Large intestine (tissue), 3 donors: ENCODE data around the gene ARHGEF33. TPM values are rescaled to one million over a fixed set of nuclear protein-coding genes. Genes with fewer than 3 reads are reported as not detected.

Experiments used
- DNase-seq, 2 donors: peaks; one replicate each; pipeline versions ENCODE4 v3.0.0 to v3.0.0-alpha.2; 2013
- H3K27ac ChIP-seq: one replicate; pipeline ENCODE4 v1.5.1; 2013; ENCODE audit warnings: low read length
- H3K27me3 ChIP-seq: 2 replicates; pipeline ENCODE4 v1.6.1; 2013; ENCODE audit warnings: low read length; ENCODE audit not compliant: control insufficient read depth, insufficient read depth
- H3K36me3 ChIP-seq: 2 replicates; pipeline ENCODE4 v1.6.1; 2013; ENCODE audit warnings: low read length; ENCODE audit not compliant: control insufficient read depth, insufficient read depth
- H3K4me1 ChIP-seq: one replicate; pipeline ENCODE4 v1.6.1; 2013; ENCODE audit warnings: low read length; ENCODE audit not compliant: control insufficient read depth, insufficient read depth
- H3K4me3 ChIP-seq: one replicate; pipeline ENCODE4 v1.5.1; 2013; ENCODE audit warnings: low read length
- H3K9me3 ChIP-seq: one replicate; pipeline ENCODE4 v1.6.1; 2013; ENCODE audit warnings: mild to moderate bottlenecking, low read depth, low read length, moderate library complexity; ENCODE audit not compliant: control insufficient read depth
- WGBS: methylation state at CpG from one replicate; pipeline ENCODE4 v1.1.5; 2013; ENCODE audit warnings: low lambda C conversion rate; ENCODE audit not compliant: insufficient coverage; 5-methylcytosine and 5-hydroxymethylcytosine counted together
- polyA plus RNA-seq: library from polyadenylated mRNA; unstranded; fragments of 120-200 nt; gene quantifications from one replicate; pipeline ENCODE4 v1.2.1, GENCODE V29; 2013

The ARHGEF33 gene
- polyA plus RNA-seq, 1 donor = 0.87 TPM

GRCh38 chr2:38978296-38978903 is 88.7 kb downstream of the ARHGEF33 start:
- Histone ChIP-seq H3K4me1 (peaks cover 5% of the 10 kb centered on the region), H3K27ac (no peak overlapping the region), H3K27me3 (no peaks in the 10 kb centered on the region), H3K9me3 (no peaks in the 10 kb centered on the region), H3K4me3 (no peak overlapping the region), H3K36me3 (peaks cover 3% of the 10 kb centered on the region)
- WGBS = 78% methylated on average over 3 of the region's 5 CpGs
- DNase-seq = no peak

GRCh38 chr2:38978908-38979307 is 89.2 kb downstream of the ARHGEF33 start:
- no peak for DNase-seq
- Histone ChIP-seq H3K27ac (no peak overlapping the region), H3K27me3 (no peaks in the 10 kb centered on the region), H3K36me3 (peaks cover 6% of the 10 kb centered on the region), H3K4me1 (peaks cover 5% of the 10 kb centered on the region), H3K9me3 (no peaks in the 10 kb centered on the region), H3K4me3 (no peak overlapping the region)
- no CpG with 5 or more reads among the region's 3 CpGs for WGBS

- Histone ChIP-seq H3K9me3 (no peaks in the 10 kb centered on the region), H3K36me3 (peaks cover 19% of the 10 kb centered on the region), H3K27me3 (no peaks in the 10 kb centered on the region), H3K4me3 (no peak overlapping the region), H3K27ac (no peak overlapping the region), H3K4me1 (peaks cover 5% of the 10 kb centered on the region)
- 20% methylated on average over 1 of the region's 3 CpGs for WGBS
- peak in 1 of 2 donors; percentile 24 for DNase-seq
Observed at GRCh38 chr2:38981003-38981669, 91.5 kb downstream of the ARHGEF33 start.

- H3K36me3 ChIP-seq = peaks cover 23% of the 10 kb centered on the region
- DNase-seq = peak in 1 of 2 donors; percentile 31
- H3K27me3 ChIP-seq = no peaks in the 10 kb centered on the region
- peaks cover 5% of the 10 kb centered on the region for H3K4me1 ChIP-seq
- H3K9me3 ChIP-seq = no peaks in the 10 kb centered on the region
- WGBS = 85% methylated on average over 4 of the region's 8 CpGs
- no peak overlapping the region for H3K27ac ChIP-seq
- H3K4me3 ChIP-seq = no peak overlapping the region
Observed at GRCh38 chr2:38981670-38982357, 92.1 kb downstream of the ARHGEF33 start.

- no peak for DNase-seq
- peaks cover 26% of the 10 kb centered on the region for H3K36me3 ChIP-seq
- H3K27ac ChIP-seq = no peak overlapping the region
- H3K27me3 ChIP-seq = no peaks in the 10 kb centered on the region
- no peaks in the 10 kb centered on the region for H3K9me3 ChIP-seq
- peaks cover 5% of the 10 kb centered on the region for H3K4me1 ChIP-seq
- H3K4me3 ChIP-seq = no peak overlapping the region
- no CpG with 5 or more reads among the region's 1 CpG for WGBS
Observed at GRCh38 chr2:38982498-38982897, 92.8 kb downstream of the ARHGEF33 start.

- Histone ChIP-seq H3K36me3 (peaks cover 48% of the 10 kb centered on the region), H3K27me3 (no peaks in the 10 kb centered on the region), H3K4me3 (no peak overlapping the region), H3K9me3 (no peaks in the 10 kb centered on the region), H3K27ac (no peak overlapping the region), H3K4me1 (no peaks in the 10 kb centered on the region)
- DNase-seq = no peak
- no CpG with 5 or more reads among the region's 1 CpG for WGBS
Observed at GRCh38 chr2:38988716-38989115, 99.0 kb downstream of the ARHGEF33 start.

- Histone ChIP-seq H3K9me3 (no peaks in the 10 kb centered on the region), H3K36me3 (peaks cover 50% of the 10 kb centered on the region), H3K4me3 (no peak overlapping the region), H3K27ac (no peak overlapping the region), H3K27me3 (no peaks in the 10 kb centered on the region), H3K4me1 (no peaks in the 10 kb centered on the region)
- WGBS = 73% methylated on average over 2 of the region's 2 CpGs
- DNase-seq = no peak
Observed at GRCh38 chr2:38991899-38992298, 102.2 kb downstream of the ARHGEF33 start.

- Histone ChIP-seq H3K27ac (no peak overlapping the region), H3K27me3 (no peaks in the 10 kb centered on the region), H3K9me3 (no peaks in the 10 kb centered on the region), H3K4me1 (no peaks in the 10 kb centered on the region), H3K36me3 (peaks cover 71% of the 10 kb centered on the region), H3K4me3 (no peak overlapping the region)
- no peak for DNase-seq
- no CpG with 5 or more reads among the region's 4 CpGs for WGBS
Observed at GRCh38 chr2:38997781-38998180, 108.1 kb downstream of the ARHGEF33 start.

- H3K27ac ChIP-seq = no peak overlapping the region
- no peak for DNase-seq
- H3K4me1 ChIP-seq = no peaks in the 10 kb centered on the region
- no peaks in the 10 kb centered on the region for H3K9me3 ChIP-seq
- no peak overlapping the region for H3K4me3 ChIP-seq
- WGBS = 80% methylated on average over 1 of the region's 2 CpGs
- H3K36me3 ChIP-seq = peaks cover 61% of the 10 kb centered on the region
- no peaks in the 10 kb centered on the region for H3K27me3 ChIP-seq
Observed at GRCh38 chr2:39000552-39000951, 110.9 kb downstream of the ARHGEF33 start.

GRCh38 chr2:39007875-39008504 is 118.3 kb downstream of the ARHGEF33 start:
- H3K36me3 ChIP-seq = peaks cover 57% of the 10 kb centered on the region
- no peaks in the 10 kb centered on the region for H3K27me3 ChIP-seq
- H3K9me3 ChIP-seq = no peaks in the 10 kb centered on the region
- H3K27ac ChIP-seq = no peak overlapping the region
- H3K4me1 ChIP-seq = no peaks in the 10 kb centered on the region
- no peak for DNase-seq
- no peak overlapping the region for H3K4me3 ChIP-seq
- no CpG with 5 or more reads among the region's 5 CpGs for WGBS
